Measurements from ENCODE around the gene CCDC192. TPM values are rescaled to one million over a fixed set of nuclear protein-coding genes. Genes with fewer than 3 reads are reported as not detected.

CCDC192 gene
- total and polyA plus RNA-seq, 2 experiments from 2014 or later: 0.40 TPM; not detected in 1

- H3K27ac ChIP-seq (ENCODE audit: low read depth): no peak overlapping the region
- H3F3A ChIP-seq (replicated peaks; ENCODE audit: low read depth): no peaks in the 10 kb centered on the region
- H3K4me2 ChIP-seq: no peak overlapping the region
- H3K4me1 ChIP-seq (ENCODE audit: insufficient read depth): no peaks in the 10 kb centered on the region
- TF ChIP-seq ZNF114 (CRISPR knock-in tag; IDR thresholded peaks at IDR 0.05) (no peak), CREB1 (CRISPR knock-in tag; IDR thresholded peaks at IDR 0.05; ENCODE audit: low read depth) (no peak), NANOG (IDR thresholded peaks at IDR 0.05; ENCODE audit: borderline replicate concordance) (no peak), EZH2phosphoT487 (IDR thresholded peaks at IDR 0.05; ENCODE audit: unreplicated experiment) (no peak), JUNB (IDR thresholded peaks at IDR 0.05; ENCODE audit: unreplicated experiment) (no peak), ZNF331 (CRISPR knock-in tag; IDR thresholded peaks at IDR 0.05; ENCODE audit: low read depth) (no peak), EZH2 (IDR thresholded peaks at IDR 0.05; ENCODE audit: low read depth, unreplicated experiment) (no peak), ZNF462 (CRISPR knock-in tag; IDR thresholded peaks at IDR 0.05) (no peak), CTCF (conservative IDR thresholded peaks at IDR 0.05; ENCODE audit: low read depth in 2 of 2) (no peak), ETS1 (IDR thresholded peaks at IDR 0.05) (no peak), STAT1 (IDR thresholded peaks at IDR 0.05; ENCODE audit: unreplicated experiment) (no peak), REST (IDR thresholded peaks at IDR 0.05; ENCODE audit: unreplicated experiment) (no peak), POLR2AphosphoS5 (IDR thresholded peaks at IDR 0.05; ENCODE audit: low read depth) (no peak)
- H3K4me1 Mint-ChIP-seq: no peaks in the 10 kb centered on the region
- H3K9me3 Mint-ChIP-seq: no peaks in the 10 kb centered on the region
- H3K79me2 ChIP-seq (replicated peaks; ENCODE audit: insufficient read depth): no peaks in the 10 kb centered on the region
- DNase-seq (ENCODE audit: low spot score) (no peak), ATAC-seq (no peak)
- H3K4me3 Mint-ChIP-seq: no peak overlapping the region
- no peaks in the 10 kb centered on the region; the same call in 1 of the 2 replicates for H3K9me2 ChIP-seq (ENCODE audit: insufficient read depth)
- no peaks in the 10 kb centered on the region for H3K36me3 Mint-ChIP-seq (ENCODE audit: low read depth)
- no peak overlapping the region for H3K27ac Mint-ChIP-seq
- no peak overlapping the region for H3K4me3 ChIP-seq
- no peaks in the 10 kb centered on the region for H4K20me1 ChIP-seq (replicated peaks; ENCODE audit: insufficient read depth)
- no peaks in the 10 kb centered on the region for H3K27me3 ChIP-seq (ENCODE audit: insufficient read depth)
- no peak overlapping the region for H2AFZ ChIP-seq
- H3K27me3 Mint-ChIP-seq (ENCODE audit: insufficient read depth, low read depth, poor library complexity): no peaks in the 10 kb centered on the region
- no peaks in the 10 kb centered on the region for H3K36me3 ChIP-seq (ENCODE audit: insufficient read depth)
Measured at GRCh38 chr5:127694518-127695171, 8.5 kb upstream of the CCDC192 start.
